ENCODE results near the gene TSHZ2.
"Not testable (repeated sequence)": the region's sequence is repeated elsewhere in the genome, so short reads cannot be mapped to it uniquely, and the experiment has no call there.

GRCh38 chr20:52966543-52966942 lies 5.6 kb upstream of the TSHZ2 start:
- TF ChIP-seq CTCF (IDR thresholded peaks at IDR 0.05); POLR2AphosphoS5 (IDR thresholded peaks at IDR 0.05); EP300 (IDR thresholded peaks at IDR 0.05); POLR2A (IDR thresholded peaks at IDR 0.05; ENCODE audit: low read depth): not testable (repeated sequence)

All from esophagus muscularis mucosa (tissue), 4 donors.